HUES6 (cell line): Measurements from ENCODE around the gene GMDS.

ENCODE experiments used
- H3K27ac ChIP-seq: 2 replicates; pipeline ENCODE4 v1.7.0; 2013; ENCODE audit warnings: low read depth, mild to moderate bottlenecking, low read length, inconsistent platforms
- H3K27me3 ChIP-seq: 2 replicates; pipeline ENCODE4 v1.6.1; 2013; ENCODE audit warnings: low read length; ENCODE audit not compliant: control insufficient read depth, insufficient read depth
- H3K36me3 ChIP-seq: 2 replicates; pipeline ENCODE4 v1.6.1; 2013; ENCODE audit warnings: low read length; ENCODE audit not compliant: control insufficient read depth, insufficient read depth
- H3K4me1 ChIP-seq: 2 replicates; pipeline ENCODE4 v1.6.1; 2013; ENCODE audit warnings: low read length; ENCODE audit not compliant: control insufficient read depth, insufficient read depth
- H3K4me3 ChIP-seq: 2 replicates; pipeline ENCODE4 v1.5.1; 2013; ENCODE audit warnings: low read depth, low read length
- H3K9ac ChIP-seq: one replicate; pipeline ENCODE4 v1.6.1; 2013; ENCODE audit warnings: mild to moderate bottlenecking, low read length
- H3K9me3 ChIP-seq: 2 replicates; pipeline ENCODE4 v1.6.1; 2013; ENCODE audit warnings: low read depth, low read length; ENCODE audit not compliant: control insufficient read depth, insufficient read depth

Gene GMDS

GRCh38 chr6:1819007-1819406, 426.4 kb downstream of the GMDS start:
- no peak overlapping the region for H3K4me3 ChIP-seq
- H3K27ac ChIP-seq = no peak overlapping the region
- H3K9me3 ChIP-seq = no peaks in the 10 kb centered on the region
- H3K4me1 ChIP-seq = peaks cover 8% of the 10 kb centered on the region
- H3K36me3 ChIP-seq = no peaks in the 10 kb centered on the region
- H3K27me3 ChIP-seq = no peaks in the 10 kb centered on the region
- no peak overlapping the region for H3K9ac ChIP-seq

GRCh38 chr6:1817033-1817761, 428.2 kb downstream of the GMDS start:
- Histone ChIP-seq H3K9me3 (no peaks in the 10 kb centered on the region), H3K27ac (no peak overlapping the region), H3K4me1 (peaks cover 14% of the 10 kb centered on the region), H3K9ac (no peak overlapping the region), H3K4me3 (no peak overlapping the region), H3K27me3 (no peaks in the 10 kb centered on the region), H3K36me3 (no peaks in the 10 kb centered on the region)

- Histone ChIP-seq H3K27me3 (no peaks in the 10 kb centered on the region), H3K9me3 (no peaks in the 10 kb centered on the region), H3K27ac (no peak overlapping the region), H3K36me3 (no peaks in the 10 kb centered on the region), H3K4me3 (no peak overlapping the region), H3K4me1 (peaks cover 7% of the 10 kb centered on the region), H3K9ac (no peak overlapping the region)
Measured at GRCh38 chr6:1815827-1816452, 429.5 kb downstream of the GMDS start.

GRCh38 chr6:1814279-1814678, 431.1 kb downstream of the GMDS start:
- peaks cover 7% of the 10 kb centered on the region for H3K4me1 ChIP-seq
- H3K9ac ChIP-seq = no peak overlapping the region
- no peak overlapping the region for H3K27ac ChIP-seq
- no peak overlapping the region for H3K4me3 ChIP-seq
- no peaks in the 10 kb centered on the region for H3K36me3 ChIP-seq
- no peaks in the 10 kb centered on the region for H3K27me3 ChIP-seq
- H3K9me3 ChIP-seq = no peaks in the 10 kb centered on the region

- Histone ChIP-seq H3K4me1 (peaks cover 7% of the 10 kb centered on the region), H3K27ac (no peak overlapping the region), H3K36me3 (no peaks in the 10 kb centered on the region)
Measured at GRCh38 chr6:1812487-1812886, 432.9 kb downstream of the GMDS start.

GRCh38 chr6:1812034-1812433, 433.4 kb downstream of the GMDS start:
- Histone ChIP-seq H3K4me3 (no peak overlapping the region), H3K27me3 (no peaks in the 10 kb centered on the region), H3K9me3 (no peaks in the 10 kb centered on the region), H3K9ac (no peak overlapping the region), H3K4me1 (peaks cover 7% of the 10 kb centered on the region), H3K36me3 (no peaks in the 10 kb centered on the region), H3K27ac (no peak overlapping the region)

More at GRCh38 chr6:1812487-1812886, 432.9 kb downstream of the GMDS start:
- H3K9me3 ChIP-seq = no peaks in the 10 kb centered on the region
- no peak overlapping the region for H3K4me3 ChIP-seq
- H3K9ac ChIP-seq = no peak overlapping the region
- H3K27me3 ChIP-seq = no peaks in the 10 kb centered on the region

GRCh38 chr6:1810880-1811279, 434.5 kb downstream of the GMDS start:
- Histone ChIP-seq H3K9me3 (no peaks in the 10 kb centered on the region), H3K27ac (no peak overlapping the region), H3K27me3 (no peaks in the 10 kb centered on the region), H3K4me1 (peaks cover 7% of the 10 kb centered on the region), H3K4me3 (no peak overlapping the region), H3K36me3 (no peaks in the 10 kb centered on the region), H3K9ac (no peak overlapping the region)

- no peak overlapping the region for H3K9ac ChIP-seq
- H3K4me1 ChIP-seq = peaks cover 7% of the 10 kb centered on the region
- H3K9me3 ChIP-seq = no peaks in the 10 kb centered on the region
- H3K4me3 ChIP-seq = no peak overlapping the region
- no peak overlapping the region for H3K27ac ChIP-seq
- no peaks in the 10 kb centered on the region for H3K27me3 ChIP-seq
- H3K36me3 ChIP-seq = no peaks in the 10 kb centered on the region
Measured at GRCh38 chr6:1809291-1809988, 436.0 kb downstream of the GMDS start.

GRCh38 chr6:1806935-1807334, 438.5 kb downstream of the GMDS start:
- Histone ChIP-seq H3K27me3 (no peaks in the 10 kb centered on the region), H3K9me3 (no peaks in the 10 kb centered on the region), H3K4me1 (peaks cover 10% of the 10 kb centered on the region), H3K27ac (no peak overlapping the region), H3K4me3 (no peak overlapping the region), H3K9ac (no peak overlapping the region), H3K36me3 (no peaks in the 10 kb centered on the region)

- Histone ChIP-seq H3K4me1 (peaks cover 10% of the 10 kb centered on the region), H3K9me3 (no peaks in the 10 kb centered on the region), H3K36me3 (no peaks in the 10 kb centered on the region), H3K27ac (no peak overlapping the region), H3K27me3 (no peaks in the 10 kb centered on the region), H3K9ac (no peak overlapping the region), H3K4me3 (no peak overlapping the region)
Measured at GRCh38 chr6:1802491-1803395, 442.7 kb downstream of the GMDS start.
